ENCODE measurements around the gene CLDN25.

- TF ChIP-seq, protein P1, sequence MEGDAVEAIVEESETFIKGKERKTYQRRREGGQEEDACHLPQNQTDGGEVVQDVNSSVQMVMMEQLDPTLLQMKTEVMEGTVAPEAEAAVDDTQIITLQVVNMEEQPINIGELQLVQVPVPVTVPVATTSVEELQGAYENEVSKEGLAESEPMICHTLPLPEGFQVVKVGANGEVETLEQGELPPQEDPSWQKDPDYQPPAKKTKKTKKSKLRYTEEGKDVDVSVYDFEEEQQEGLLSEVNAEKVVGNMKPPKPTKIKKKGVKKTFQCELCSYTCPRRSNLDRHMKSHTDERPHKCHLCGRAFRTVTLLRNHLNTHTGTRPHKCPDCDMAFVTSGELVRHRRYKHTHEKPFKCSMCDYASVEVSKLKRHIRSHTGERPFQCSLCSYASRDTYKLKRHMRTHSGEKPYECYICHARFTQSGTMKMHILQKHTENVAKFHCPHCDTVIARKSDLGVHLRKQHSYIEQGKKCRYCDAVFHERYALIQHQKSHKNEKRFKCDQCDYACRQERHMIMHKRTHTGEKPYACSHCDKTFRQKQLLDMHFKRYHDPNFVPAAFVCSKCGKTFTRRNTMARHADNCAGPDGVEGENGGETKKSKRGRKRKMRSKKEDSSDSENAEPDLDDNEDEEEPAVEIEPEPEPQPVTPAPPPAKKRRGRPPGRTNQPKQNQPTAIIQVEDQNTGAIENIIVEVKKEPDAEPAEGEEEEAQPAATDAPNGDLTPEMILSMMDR (IDR thresholded peaks at IDR 0.05) = no peak
- TF ChIP-seq POLR2A (IDR thresholded peaks at IDR 0.05) (no peak), POLR2AphosphoS5 (IDR thresholded peaks at IDR 0.05) (peak; percentile 41)
Measured at GRCh38 chr11:113817626-113818025, 38.0 kb downstream of the CLDN25 start.
